Activated effector memory CD4-positive, alpha-beta T cell treated with anti-CD3 and anti-CD28 coated beads, Interleukin-2, amount 50 U/mL, for 16 hours (primary cell): Measurements from ENCODE around the gene CCDC191.

Source experiments
- DNase-seq: peaks from one replicate; pipeline ENCODE4 v3.0.0-alpha.2; 2020

CCDC191 gene

DNA sequence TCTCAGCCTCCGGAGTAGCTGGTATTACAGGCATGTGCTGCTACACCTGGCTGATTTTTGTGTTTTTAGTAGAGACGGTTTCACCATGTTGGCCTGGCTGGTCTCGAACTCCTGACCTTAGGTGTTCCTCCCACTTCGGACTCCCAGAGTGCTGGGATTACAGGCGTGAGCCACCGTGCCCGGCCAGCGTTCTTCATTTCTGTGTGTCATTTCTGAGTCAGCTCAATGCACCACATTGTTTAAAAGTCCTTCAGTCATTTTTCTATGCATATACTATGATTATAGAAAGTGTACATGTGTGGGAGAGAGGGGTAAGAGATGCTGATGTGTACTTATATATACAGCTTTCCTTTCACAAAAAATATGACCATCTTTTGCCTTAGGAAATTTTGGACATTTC is 2.3 kb upstream of the CCDC191 start:
- DNase-seq = no peak

DNA sequence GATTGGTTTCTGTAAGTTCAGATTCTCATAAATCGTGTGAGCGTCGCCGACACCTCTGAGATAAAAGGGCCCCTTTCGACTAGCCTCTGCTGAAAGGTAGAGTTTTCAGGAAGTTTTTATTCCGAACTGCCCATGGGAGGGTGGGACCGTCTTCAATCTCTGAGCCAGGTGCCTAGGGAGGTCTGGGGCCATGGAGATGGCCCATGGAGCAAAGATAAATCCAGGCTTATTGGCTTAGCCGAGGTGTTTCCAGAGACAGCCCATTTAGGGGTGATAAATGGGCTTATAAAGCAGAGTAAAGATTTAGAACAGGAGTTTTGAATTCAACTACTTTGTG is 653 bp upstream of the CCDC191 start:
- no peak for DNase-seq

DNA sequence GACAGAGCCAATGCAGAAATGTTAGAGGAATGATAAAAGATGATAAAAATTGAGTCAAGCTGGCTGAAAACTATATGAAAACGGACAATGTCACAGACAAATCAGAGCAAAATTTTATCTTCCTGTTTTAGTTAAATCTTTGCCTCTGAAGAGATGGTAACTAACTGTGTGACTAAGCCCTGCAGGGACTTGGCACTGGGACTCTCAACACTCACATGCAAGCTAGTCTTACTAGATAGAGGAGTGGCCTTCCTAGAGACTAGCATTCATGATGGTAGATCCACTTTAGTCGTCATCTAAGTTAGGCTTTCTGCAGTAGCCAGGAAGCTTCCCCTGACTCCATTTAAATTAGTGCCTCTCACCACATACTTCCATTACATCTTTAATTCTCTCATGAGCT is 4.1 kb downstream of the CCDC191 start:
- DNase-seq = no peak

DNA sequence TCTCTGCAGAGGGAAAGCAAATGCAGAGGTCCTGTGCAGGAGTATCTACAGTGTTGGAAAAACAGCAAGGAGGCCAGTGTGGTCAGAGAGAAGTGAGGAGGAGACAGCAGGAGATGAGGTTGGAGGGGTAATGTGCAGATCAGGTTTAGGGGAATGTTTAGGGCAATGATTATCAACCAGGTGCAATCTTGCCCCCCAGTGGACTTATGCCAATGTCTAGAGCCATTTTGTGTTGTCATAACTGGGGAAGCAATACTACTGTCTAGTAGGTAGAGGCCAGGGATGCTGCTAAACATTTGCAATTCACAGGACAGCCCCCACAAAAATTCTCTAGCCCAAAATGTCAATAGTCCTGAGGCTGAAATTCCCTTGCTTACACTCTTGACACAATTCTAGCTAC is 13.1 kb downstream of the CCDC191 start:
- DNase-seq = no peak

DNA sequence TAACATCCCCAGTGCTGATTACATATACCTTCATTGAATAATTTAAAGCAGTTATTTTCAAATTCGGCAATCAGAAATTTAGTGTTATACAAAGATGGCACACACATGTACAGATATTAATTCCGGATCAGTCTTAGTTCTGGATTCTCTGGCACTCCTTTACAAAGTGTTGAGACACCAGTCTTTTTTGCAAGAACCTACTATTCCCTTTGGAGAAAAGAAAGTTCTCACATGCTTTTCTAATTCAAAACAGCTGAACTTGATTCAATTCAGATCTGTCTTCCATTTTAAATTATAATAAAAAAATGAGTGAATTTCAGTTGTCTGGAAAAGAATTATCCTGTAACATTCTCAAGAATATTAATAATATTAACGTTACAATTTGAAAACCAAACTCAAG is 20.4 kb downstream of the CCDC191 start:
- DNase-seq = no peak

DNA sequence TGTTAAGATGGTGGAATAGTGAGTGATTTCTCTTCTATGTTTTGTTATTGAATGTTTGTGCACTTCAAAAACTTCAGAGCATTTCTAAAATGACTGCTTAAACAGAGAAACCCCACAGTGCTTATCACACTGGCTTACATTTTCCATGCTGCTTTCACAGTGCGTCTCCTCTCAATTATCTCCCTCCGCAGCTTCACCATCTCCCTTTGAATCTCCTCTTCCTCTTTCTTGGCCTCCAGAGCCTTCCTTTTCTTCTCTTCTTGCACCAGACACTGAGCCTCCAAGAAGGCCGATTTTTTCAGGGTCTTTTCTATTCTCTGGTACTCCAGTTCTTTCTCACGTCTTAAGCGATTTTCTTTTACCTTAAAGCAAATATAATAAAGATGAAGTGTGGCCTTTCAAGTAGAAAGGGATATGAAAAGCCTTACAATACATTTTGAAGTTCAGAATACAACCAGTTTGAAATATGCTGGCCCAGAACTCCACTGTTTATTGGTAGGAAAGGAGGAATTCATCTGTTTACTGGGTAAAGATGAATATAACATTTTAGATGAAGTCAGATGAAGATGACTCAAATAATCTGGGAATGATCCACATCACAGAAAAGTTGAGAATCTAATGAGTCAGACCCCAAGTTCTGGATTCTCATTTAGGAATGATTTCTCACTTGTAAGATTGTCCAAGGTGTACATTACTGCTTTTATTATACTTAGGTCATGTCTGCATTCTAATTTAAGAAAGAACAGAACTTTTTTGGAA is 21.4 kb downstream of the CCDC191 start:
- DNase-seq = no peak

DNA sequence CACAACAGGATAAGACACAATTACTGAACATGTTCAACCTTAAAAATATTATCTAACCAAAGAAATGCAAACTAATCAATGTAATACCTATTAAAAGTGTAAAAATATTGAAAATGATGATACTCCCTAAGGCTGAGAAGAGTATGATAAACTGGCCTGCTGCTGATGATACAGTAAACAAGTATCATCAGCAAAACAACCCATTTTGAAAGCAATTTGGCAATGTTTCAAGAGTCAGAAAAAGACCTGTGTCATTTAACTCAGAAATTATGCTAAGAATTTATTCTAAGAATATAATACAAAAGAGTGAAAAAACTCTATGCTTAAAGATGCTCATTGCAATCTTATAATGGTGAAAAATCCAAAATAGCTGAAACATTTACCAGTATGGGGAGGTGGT is 22.1 kb downstream of the CCDC191 start:
- no peak for DNase-seq

DNA sequence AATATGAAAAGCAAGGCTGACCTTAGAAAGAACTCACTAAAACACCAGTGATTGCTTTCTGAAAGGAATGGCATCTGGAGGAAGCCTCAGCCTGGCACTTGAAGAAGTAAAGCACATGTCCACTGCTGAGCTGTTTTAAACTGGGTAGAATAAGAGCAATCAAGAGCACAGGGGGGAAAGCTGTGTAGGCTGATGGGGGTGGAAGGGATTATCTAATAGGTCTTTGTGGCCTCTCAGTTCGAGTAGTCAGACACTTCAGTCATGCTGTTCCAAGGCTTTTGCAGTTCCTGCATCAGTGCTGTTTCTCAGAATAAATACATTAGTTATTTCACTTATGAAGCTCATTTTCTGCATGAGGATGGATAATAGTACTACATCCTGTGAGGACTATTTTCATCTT is 22.6 kb downstream of the CCDC191 start:
- no peak for DNase-seq

DNA sequence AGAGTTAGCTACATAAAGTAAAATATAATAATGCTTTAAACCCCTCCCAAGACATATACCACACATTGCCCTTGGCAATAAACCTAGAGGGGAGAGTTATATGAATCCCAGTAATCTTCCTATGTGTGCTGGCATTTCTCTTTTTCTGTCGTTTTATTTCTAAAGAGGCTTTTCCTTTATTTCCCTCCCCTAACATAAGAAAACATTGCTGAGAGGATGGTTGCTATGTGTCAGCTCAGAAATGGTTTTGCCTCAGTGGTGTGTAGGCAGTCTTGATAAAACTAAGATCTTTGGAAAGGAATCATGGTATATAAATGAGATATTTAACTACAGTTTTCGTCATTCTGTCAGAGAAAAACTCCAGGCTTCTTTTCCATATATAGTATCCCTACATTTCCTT is 30.0 kb downstream of the CCDC191 start:
- DNase-seq = no peak

DNA sequence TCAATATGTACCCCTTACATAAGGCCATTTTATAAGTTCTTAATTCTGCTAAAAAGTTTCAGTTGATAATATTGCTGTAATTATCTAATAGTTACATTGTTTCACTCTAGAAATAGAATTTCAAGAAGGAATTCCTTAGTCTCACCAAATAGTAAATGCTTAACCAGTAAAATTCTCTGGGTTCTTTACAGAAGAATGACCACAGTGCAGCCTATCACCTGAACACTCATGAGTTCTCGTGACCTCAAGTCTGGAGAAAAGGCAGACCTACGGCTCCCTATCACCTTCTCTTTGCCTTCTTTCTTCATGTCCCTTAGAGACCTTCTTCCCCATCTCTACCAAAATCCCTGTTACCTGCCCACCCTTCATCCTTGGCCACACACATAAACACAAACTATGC is 30.9 kb downstream of the CCDC191 start:
- DNase-seq = no peak

DNA sequence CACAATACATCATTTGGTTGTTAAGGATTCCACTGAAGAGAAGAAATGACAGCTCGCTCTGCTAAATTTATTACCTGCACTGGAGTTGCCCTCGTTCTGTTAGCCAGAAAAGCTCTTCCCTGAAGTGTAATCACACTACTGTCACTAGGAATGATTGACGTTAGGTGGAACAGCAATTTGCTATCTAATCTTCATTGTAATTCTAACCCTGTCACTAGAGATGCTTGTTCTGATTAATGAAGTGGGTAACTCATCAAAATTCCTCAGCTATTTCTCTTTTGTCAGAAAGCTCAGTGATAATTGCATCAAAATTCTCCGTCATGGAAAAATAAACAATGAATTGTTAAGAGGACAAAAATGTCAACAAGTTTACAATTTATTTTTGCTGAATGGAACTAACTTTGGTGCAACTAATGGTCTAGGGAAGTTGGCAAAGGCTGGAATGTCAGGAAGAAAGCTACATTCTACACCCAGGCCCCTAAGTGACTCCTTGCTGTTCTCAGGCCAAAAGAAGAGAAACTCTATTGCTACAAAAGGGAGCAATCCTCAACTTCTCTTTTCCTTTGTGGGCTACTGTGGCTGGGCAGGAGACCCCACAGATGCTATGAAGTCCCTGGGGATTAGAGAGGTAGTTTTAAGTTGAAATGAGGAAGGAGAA is 34.1 kb downstream of the CCDC191 start:
- DNase-seq = no peak

DNA sequence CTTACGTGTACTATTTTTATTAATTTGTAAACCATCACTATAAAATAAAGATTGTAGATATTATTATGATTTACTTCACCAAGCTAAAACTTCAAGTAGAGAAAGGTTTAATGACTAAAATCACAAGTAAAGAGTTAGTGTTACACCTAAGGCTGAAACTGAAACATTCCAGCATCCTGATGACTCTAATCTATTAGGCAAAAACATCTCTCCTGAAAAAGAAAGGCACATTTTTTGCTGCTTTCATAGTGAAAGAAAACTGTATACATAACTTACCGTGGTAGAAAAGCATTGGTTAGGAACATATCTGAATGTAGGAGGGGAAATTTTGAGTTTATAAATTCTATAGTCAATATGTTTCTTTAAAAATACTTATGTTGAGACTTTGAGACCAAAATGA is 35.4 kb downstream of the CCDC191 start:
- no peak for DNase-seq

DNA sequence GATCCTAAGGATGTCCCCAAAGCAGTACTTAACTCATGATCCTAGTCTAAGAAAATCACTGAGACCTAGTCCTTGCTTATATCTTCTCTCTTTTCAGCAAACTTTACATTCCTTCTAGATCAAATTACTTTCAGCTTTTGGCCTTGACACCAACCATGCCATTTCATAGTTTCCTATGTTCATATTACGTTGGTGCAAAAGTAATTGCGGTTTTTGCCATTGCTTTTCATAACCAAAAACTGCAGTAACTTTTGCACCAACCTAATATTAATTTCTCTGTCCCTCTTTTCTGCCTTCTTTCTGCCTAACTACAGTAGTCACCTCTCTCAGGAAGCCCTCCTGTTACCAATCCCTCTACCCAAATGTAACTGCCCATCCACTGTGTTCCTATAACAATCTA is 36.8 kb downstream of the CCDC191 start:
- DNase-seq = no peak

DNA sequence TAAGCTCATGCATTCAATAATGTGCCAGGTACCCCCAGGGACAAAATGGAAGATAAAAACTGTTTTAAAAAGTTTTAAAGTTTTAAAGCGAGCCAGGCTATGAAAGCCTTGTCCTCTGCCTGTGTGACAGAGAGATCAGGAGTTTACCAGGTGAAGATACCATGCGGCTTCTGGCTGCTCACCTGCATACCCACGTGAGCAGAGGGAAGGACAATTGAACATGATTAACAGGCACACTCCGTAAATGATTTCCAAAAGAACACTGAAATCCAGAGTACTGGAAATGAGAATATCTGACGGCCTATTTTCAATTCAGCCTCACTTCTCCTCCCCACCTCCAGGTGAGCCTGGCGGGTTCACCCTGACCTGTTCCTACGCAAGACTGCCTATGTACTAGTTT is 42.1 kb downstream of the CCDC191 start:
- DNase-seq = no peak

DNA sequence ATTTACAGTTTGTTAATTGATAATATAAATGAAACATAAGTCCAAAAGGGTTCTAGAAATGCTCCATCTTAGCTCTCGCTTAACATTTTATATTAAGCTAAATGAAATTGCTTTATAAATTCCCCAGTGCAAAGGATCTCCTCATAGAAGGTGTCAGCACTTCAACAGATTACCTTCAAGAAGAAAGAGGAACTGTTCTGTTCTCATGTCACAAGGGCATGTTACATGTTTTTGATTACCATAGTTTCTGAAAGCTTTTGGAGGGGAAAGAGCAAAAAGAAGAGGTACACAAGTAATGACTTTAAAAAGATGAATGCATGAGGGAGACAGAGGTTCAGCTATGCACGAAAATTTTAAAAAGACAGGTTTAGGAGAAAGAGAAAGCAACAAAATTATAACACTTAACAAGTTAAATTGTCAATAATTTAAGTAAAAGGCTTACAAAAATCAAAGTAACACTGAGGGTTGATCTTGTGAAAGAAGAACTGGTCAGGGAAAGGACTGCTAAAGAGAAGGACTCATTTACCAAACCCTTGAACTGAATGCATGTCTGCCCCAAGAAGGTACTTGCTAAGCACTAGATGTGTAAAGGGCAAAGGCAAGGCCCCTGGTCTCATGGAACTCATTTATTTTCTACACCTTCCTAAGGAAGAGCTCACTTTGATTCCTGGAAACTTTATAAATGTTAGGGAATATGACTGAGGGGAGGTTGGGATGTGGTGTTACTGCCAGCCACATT is 45.1 kb downstream of the CCDC191 start:
- DNase-seq = no peak

DNA sequence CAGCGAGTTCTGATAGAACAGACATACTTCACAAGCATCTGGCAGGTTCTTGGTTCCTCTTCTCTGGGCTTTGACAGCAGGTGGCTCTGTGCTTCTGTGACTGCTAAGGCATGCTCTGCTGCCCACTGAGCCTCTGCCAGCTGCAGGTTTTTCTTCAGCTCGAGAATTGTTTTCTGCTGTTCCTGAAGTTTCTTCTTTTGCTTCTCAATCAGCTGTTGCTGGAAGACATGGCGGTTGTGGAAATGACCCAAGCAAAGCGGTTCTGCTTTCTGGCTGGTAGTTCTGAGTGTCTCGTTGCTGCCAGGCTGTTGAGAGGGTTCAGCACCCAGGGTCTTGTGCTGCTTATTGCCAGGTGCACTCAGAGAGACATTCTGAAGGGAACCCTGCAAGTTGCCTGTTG is 50.8 kb downstream of the CCDC191 start:
- no peak for DNase-seq

DNA sequence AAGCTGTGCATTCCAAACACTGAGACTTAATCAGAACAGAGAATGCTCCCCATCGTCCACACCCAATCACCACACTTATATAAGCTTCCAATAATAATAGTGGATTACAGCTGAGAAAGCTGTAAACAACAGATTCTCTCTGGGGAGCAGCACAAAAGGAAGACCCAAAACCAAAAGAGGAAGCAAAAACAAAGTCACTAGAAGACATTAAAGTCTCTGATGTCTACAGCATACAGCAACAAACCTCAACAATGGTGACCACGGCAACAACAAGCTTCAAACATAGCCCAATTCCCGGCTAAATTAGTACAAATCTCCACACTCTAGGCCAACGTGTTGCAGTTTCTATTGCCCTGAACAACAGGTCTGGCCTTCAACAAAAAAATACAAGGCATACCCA is 70.8 kb downstream of the CCDC191 start:
- DNase-seq = no peak

DNA sequence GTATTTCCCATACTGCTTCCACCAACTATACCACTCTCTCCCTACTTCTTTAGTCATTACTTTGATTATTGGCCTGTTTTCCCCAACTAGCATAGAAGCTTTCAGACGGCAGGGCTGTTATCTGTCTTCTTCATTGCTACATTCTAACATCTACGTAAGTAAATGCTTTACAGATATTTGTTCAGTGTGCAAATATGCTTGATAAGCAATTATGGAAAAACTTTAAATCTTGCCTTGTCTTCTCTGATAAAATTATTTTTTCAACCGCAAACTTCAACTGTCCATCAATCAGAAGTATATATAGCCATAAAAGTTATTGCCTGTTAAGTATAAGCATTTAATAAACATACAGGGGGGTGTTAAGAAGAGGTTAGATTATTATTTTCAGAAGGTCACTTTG is 72.8 kb downstream of the CCDC191 start:
- DNase-seq = no peak

DNA sequence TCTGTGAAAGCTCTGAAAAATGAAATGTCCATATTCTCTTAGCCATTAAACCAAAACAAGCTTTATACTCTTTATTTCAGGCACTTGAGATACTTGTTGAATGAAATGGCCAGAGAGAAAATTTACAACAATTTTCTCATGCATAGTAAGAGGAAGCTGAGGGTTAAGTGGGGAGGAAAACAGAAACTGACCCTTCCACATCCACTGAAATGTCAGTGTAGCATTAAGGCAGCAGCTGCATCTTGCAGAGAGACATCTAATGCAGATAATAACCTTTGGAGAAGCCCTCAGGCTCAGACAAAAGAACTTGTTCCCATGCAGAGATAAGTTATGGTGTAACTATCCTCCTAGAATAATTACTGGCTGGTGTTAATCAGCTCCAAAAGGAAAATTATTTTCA is 74.5 kb downstream of the CCDC191 start:
- DNase-seq = no peak

DNA sequence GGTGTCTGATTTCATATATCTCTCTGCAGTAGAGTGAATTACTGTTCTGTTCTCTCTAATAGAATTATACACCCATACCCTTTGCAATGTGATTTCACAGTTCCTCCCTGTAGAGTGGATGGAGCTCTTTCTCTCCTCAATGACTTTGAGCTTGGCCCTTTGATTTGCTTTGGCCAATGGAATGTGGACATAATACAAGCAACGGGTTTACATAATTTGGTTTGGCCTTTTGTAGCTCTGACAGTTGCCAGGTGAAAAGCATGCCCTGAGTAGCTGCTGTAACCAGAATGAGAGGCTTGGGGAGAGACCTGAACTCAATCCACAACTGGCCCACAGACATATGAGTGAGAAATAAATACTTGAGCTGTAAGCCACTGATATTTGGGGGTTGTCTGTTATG is 76.4 kb downstream of the CCDC191 start:
- no peak for DNase-seq

DNA sequence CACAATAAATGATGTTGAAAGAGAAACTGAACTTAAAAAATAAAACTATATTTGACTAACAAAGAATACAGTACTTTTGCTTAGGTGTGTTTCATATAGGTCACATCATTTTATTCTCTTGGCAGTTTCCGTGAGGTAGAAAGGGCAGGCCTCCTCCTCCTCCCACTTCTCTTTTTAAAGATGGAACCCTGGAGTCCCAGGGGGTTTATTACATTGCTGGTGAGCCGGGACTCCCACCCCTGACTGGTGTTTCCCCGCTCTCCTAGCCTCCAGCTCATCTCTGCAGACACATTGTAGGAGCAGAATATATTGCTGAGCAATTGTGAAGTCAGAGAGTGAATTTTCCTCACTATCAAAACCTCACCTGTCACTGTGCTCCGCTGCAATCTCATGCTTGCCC is 78.5 kb downstream of the CCDC191 start:
- no peak for DNase-seq

DNA sequence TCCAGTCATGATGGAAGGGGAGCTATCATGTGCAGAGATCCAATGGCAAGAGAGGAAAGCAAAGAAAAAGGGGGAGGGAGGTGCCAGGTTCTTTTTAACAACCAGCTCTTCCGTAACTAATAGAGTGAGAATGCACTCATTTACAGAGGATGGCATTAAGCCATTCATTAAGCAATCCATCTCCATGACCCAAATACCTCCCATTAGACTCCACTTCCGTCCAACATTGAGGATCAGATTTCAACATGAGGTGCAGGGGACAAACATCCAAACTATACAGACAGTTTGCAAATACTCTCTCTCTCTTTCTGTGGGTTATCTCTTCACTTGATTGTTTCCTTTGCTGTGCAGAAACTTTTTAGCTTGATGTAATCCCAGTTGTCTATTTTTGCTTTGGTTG is 87.3 kb downstream of the CCDC191 start:
- no peak for DNase-seq

DNA sequence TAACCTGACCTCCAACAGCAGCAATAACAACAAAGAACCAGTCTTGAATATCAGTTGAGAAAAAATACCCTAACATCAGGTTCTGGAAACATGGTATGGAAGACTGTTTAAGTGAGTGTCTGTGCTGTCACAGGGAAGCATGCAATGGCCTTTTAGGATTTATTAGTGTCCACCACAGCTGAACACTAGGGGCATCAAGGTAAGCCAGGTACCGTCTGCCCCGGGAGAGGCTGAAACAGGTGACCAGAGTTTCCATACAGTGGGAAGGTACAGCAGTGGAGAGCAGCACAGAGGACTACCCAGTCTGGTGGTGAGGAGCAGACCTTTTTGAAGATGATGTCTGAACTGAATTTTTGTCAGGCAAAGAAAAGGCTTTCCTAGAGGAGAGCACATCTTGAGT is 90.2 kb downstream of the CCDC191 start:
- DNase-seq = no peak

DNA sequence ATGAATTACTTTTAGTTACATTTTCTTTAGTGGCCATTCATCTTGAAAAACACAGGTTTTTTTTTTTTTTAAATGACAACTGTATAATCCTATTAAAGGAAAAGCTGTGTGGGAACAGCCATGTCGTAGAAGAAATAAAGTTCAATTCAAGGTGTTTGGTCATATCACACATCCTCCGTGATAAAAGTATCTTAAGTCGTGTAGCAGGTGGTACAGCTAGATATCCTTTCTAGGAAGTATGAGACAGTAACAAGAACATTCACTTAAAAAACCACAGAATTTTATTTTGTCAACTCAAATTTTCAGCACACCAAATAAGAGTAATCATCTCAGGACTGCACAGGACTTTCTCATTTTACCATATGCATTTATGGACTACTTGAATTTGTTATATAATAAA is 92.4 kb downstream of the CCDC191 start:
- no peak for DNase-seq
